HepG2 (cell line): Measurements from ENCODE around the gene SLC35F3. TPM values are rescaled to one million over a fixed set of nuclear protein-coding genes. Genes with fewer than 3 reads are reported as not detected.
A peak's percentile ranks its signal among the peaks of the same experiment; 100 is the strongest.

Experiments used
- ATAC-seq: fragments of 200-7000 bp; cut with Tn5 transposase; 3 replicates; pipeline ENCODE4 v1.9.1; 2020; ENCODE audit warnings: mild to moderate bottlenecking, moderate library complexity
- BruUV-seq: library from RNA; stranded (reverse); fragments of 400-500 nt; replicated peaks from 2 replicates; lab custom pipeline; 2021; lab: Mats Ljungman, UMichigan
- CTCF ChIA-PET: fragments of 300-600 bp; formaldehyde crosslinking; extraction: SDS; loops from one replicate; lab custom pipeline; 2021; ENCODE audit warnings: low total read pairs, inconsistent platforms, low intra/inter-chr PET ratio; lab: Yijun Ruan, JAX
- POLR2A ChIA-PET: fragments of 350-600 bp; sonication (Branson Sonifier 250); formaldehyde crosslinking; loops from one replicate; lab custom pipeline; 2020; ENCODE audit warnings: antibody characterized with exemption, inconsistent platforms; lab: Yijun Ruan, JAX
- DNase-seq: peaks from one replicate; pipeline ENCODE4 v3.0.0-alpha.2; 2015; ENCODE audit warnings: low spot score
- FAIRE-seq: peaks from 3 replicates; lab custom pipeline; 2011; peaks lifted over from hg19 to GRCh38; lab: Jason Lieb, UNC
- H2AFZ ChIP-seq: one replicate; pipeline ENCODE4 v1.6.1; 2011; ENCODE audit warnings: low read length, inconsistent platforms
- H3K27ac ChIP-seq: fragments of 300-600 bp; 3 replicates; pipeline ENCODE4 v1.8.0; 2011; ENCODE audit warnings: mixed run types, mild to moderate bottlenecking, mixed read lengths, low read length, inconsistent platforms; ENCODE audit not compliant: insufficient read depth; ENCODE audit errors: extremely low read length
- H3K27me3 ChIP-seq, 2 experiments: fragments of 200-600 bp in 1 of 2; 2 replicates in 1 of 2; 3 replicates in 1 of 2; pipeline versions ENCODE4 v1.6.0 to v1.8.0; 2011; ENCODE audit warnings: low read length in 2 of 2, mild to moderate bottlenecking in 2 of 2, moderate library complexity in 2 of 2, inconsistent platforms in 1 of 2; ENCODE audit not compliant: insufficient read depth in 2 of 2, control insufficient read depth in 1 of 2
- H3K36me3 ChIP-seq, 2 experiments: fragments of 200-600 bp in 1 of 2; replicated peaks in 1 of 2; 2 replicates in 1 of 2; 3 replicates in 1 of 2; pipeline versions ENCODE4 v1.5.1 to v1.8.0; 2011; ENCODE audit warnings: low read length in 2 of 2, inconsistent platforms in 1 of 2; ENCODE audit not compliant: insufficient read depth in 2 of 2, control insufficient read depth in 1 of 2
- H3K4me1 ChIP-seq: 2 replicates; pipeline ENCODE4 v1.5.1; 2012; ENCODE audit warnings: low read length, inconsistent platforms; ENCODE audit not compliant: insufficient read depth
- H3K4me2 ChIP-seq: 2 replicates; pipeline ENCODE4 v1.6.0; 2011; ENCODE audit warnings: low read depth, low read length, inconsistent platforms
- H3K4me3 ChIP-seq, 3 experiments: fragments of 200-600 bp in 1 of 3; sonication (generic), shearing (Covaris generic) in 1 of 3; replicated peaks in 1 of 3; 2 replicates each; pipeline ENCODE4 v1.5.1; 2011 to 2016; ENCODE audit warnings: low read length in 3 of 3, inconsistent platforms in 2 of 3, low read depth in 2 of 3, mild to moderate bottlenecking in 2 of 3, control low read depth in 1 of 3, mixed read lengths in 1 of 3; ENCODE audit not compliant: insufficient read depth in 1 of 3
- H3K79me2 ChIP-seq: one replicate; pipeline ENCODE4 v1.6.1; 2011; ENCODE audit warnings: low read length, inconsistent platforms; ENCODE audit not compliant: insufficient read depth
- H3K9ac ChIP-seq: 2 replicates; pipeline ENCODE4 v1.6.0; 2011; ENCODE audit warnings: mild to moderate bottlenecking, low read depth, low read length, inconsistent platforms; ENCODE audit not compliant: insufficient read depth
- H3K9me3 ChIP-seq: 2 replicates; pipeline ENCODE4 v1.5.1; 2012; ENCODE audit warnings: mild to moderate bottlenecking, low read length
- H4K20me1 ChIP-seq: 2 replicates; pipeline ENCODE4 v1.6.0; 2011; ENCODE audit warnings: inconsistent platforms, mild to moderate bottlenecking, low read length, moderate library complexity; ENCODE audit not compliant: insufficient read depth
- DNMT1 ChIP-seq: sonication (generic); formaldehyde crosslinking; IDR thresholded peaks from 2 replicates; pipeline ENCODE4 v1.5.1; 2020; ENCODE audit warnings: mild to moderate bottlenecking, missing genetic modification reagents
- GABPB1 ChIP-seq: IDR thresholded peaks from 2 replicates; pipeline ENCODE4 v1.6.1; 2016; ENCODE audit warnings: mild to moderate bottlenecking, missing genetic modification reagents, moderate library complexity, missing compliant biosample characterization
- PTBP1 ChIP-seq: fragments of 200-400 bp; formaldehyde crosslinking; IDR thresholded peaks from 2 replicates; pipeline ENCODE4 v1.6.1; 2018; ENCODE audit warnings: low read length, low read depth; ENCODE audit not compliant: poor library complexity, severe bottlenecking
- UBTF ChIP-seq: sonication (generic); formaldehyde crosslinking; IDR thresholded peaks from 2 replicates; pipeline ENCODE4 v1.4.0; 2020; ENCODE audit warnings: mild to moderate bottlenecking, missing genetic modification reagents
- ZNF263 ChIP-seq: sonication (generic); formaldehyde crosslinking; IDR thresholded peaks from 2 replicates; pipeline ENCODE4 v1.4.0; 2020; ENCODE audit warnings: missing genetic modification reagents
- ZNF510 ChIP-seq: sonication (generic); formaldehyde crosslinking; IDR thresholded peaks from 2 replicates; pipeline ENCODE4 v1.4.0; 2020; ENCODE audit warnings: low read depth, mild to moderate bottlenecking, missing genetic modification reagents
- ZNF564 ChIP-seq: sonication (generic); formaldehyde crosslinking; IDR thresholded peaks from 2 replicates; pipeline ENCODE4 v1.8.1; 2023; ENCODE audit warnings: mild to moderate bottlenecking, missing genetic modification reagents
- WGBS: methylation state at CpG from one replicate; pipeline ENCODE4 v1.1.6; 2017; ENCODE audit warnings: low lambda C conversion rate; 5-methylcytosine and 5-hydroxymethylcytosine counted together
- in situ Hi-C: cut with HindIII; loops from 2 replicates; pipeline ENCODE4 v1.10.0; 2017; ENCODE audit warnings: low pct_unique_long_range_greater_than_20kb; ENCODE audit not compliant: extremely low pct_ligation_motif_present
- intact Hi-C: fragments of 100-400 bp; cut with micrococcal nuclease; formaldehyde crosslinking; loops from one replicate; pipeline ENCODE4 v1.10.0; 2022; ENCODE audit not compliant: unreplicated experiment
- polyA plus RNA-seq, 8 experiments: library from polyadenylated mRNA; depleted of rRNA in 3 of 8; stranded (reverse) in 7 of 8; unstranded in 1 of 8; fragments of >200 nt; fragmentation: Illumina TruSeq in 4 of 8; extraction: Trizol in 4 of 8; gene quantifications; 2 replicates each; pipeline versions ENCODE4 v1.2.1 to v1.2.3, GENCODE V29; 2011 to 2016; ENCODE audit warnings: low read depth in 4 of 8, missing spikeins in 1 of 8, mixed read lengths in 1 of 8; ENCODE audit not compliant: insufficient read depth in 1 of 8
- total RNA-seq, 5 experiments: library from RNA; depleted of rRNA; stranded (reverse); fragments of >200 nt; fragmentation: Illumina TruSeq; extraction: Trizol; gene quantifications; 2 replicates each; pipeline ENCODE4 v1.2.3, GENCODE V29; 2016; ENCODE audit warnings: low read depth in 1 of 5
- TF ChIP-seq, protein P1 (sequence below): sonication (generic); formaldehyde crosslinking; IDR thresholded peaks from 2 replicates; pipeline ENCODE4 v1.8.1; 2023; ENCODE audit warnings: missing genetic modification reagents, inconsistent platforms, borderline replicate concordance
- TF ChIP-seq, protein P2 (sequence below): sonication (generic); formaldehyde crosslinking; IDR thresholded peaks from 2 replicates; pipeline ENCODE4 v1.5.1; 2020; ENCODE audit warnings: mild to moderate bottlenecking, missing genetic modification reagents, moderate library complexity
- TF ChIP-seq, protein P3 (sequence below): sonication (generic); formaldehyde crosslinking; IDR thresholded peaks from 2 replicates; pipeline ENCODE4 v1.5.0; 2020; ENCODE audit warnings: mild to moderate bottlenecking, missing genetic modification reagents, moderate library complexity

SLC35F3 gene
- total and polyA plus RNA-seq, 2 of the 13 experiments (the other 11 are each of a cell fraction or from before 2014, with no cell fraction given), result not detected

GRCh38 chr1:234214129-234214910 lies 309.8 kb downstream of the SLC35F3 start:
- H3K4me3 ChIP-seq, result peak overlapping the region; percentile 45 to 72 (median 46)
- no peak overlapping the region for H2AFZ ChIP-seq
- BruUV-seq, result no TSS peak
- in situ Hi-C loops (no loop called here), intact Hi-C loops (no loop called here)
- TF ChIP-seq, protein P1, sequence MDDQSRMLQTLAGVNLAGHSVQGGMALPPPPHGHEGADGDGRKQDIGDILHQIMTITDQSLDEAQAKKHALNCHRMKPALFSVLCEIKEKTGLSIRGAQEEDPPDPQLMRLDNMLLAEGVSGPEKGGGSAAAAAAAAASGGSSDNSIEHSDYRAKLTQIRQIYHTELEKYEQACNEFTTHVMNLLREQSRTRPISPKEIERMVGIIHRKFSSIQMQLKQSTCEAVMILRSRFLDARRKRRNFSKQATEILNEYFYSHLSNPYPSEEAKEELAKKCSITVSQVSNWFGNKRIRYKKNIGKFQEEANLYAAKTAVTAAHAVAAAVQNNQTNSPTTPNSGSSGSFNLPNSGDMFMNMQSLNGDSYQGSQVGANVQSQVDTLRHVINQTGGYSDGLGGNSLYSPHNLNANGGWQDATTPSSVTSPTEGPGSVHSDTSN (CRISPR knock-in tag), result no peak
- 0 out of 2 replicates have a peak, but pooled peaks have one; percentile 34 for TF ChIP-seq DNMT1 (CRISPR knock-in tag)
- peak; percentile 18; the same call in 1 of the 2 replicates for TF ChIP-seq ZNF564 (CRISPR knock-in tag)
- TF ChIP-seq PTBP1, result no peak
- TF ChIP-seq, protein P2, sequence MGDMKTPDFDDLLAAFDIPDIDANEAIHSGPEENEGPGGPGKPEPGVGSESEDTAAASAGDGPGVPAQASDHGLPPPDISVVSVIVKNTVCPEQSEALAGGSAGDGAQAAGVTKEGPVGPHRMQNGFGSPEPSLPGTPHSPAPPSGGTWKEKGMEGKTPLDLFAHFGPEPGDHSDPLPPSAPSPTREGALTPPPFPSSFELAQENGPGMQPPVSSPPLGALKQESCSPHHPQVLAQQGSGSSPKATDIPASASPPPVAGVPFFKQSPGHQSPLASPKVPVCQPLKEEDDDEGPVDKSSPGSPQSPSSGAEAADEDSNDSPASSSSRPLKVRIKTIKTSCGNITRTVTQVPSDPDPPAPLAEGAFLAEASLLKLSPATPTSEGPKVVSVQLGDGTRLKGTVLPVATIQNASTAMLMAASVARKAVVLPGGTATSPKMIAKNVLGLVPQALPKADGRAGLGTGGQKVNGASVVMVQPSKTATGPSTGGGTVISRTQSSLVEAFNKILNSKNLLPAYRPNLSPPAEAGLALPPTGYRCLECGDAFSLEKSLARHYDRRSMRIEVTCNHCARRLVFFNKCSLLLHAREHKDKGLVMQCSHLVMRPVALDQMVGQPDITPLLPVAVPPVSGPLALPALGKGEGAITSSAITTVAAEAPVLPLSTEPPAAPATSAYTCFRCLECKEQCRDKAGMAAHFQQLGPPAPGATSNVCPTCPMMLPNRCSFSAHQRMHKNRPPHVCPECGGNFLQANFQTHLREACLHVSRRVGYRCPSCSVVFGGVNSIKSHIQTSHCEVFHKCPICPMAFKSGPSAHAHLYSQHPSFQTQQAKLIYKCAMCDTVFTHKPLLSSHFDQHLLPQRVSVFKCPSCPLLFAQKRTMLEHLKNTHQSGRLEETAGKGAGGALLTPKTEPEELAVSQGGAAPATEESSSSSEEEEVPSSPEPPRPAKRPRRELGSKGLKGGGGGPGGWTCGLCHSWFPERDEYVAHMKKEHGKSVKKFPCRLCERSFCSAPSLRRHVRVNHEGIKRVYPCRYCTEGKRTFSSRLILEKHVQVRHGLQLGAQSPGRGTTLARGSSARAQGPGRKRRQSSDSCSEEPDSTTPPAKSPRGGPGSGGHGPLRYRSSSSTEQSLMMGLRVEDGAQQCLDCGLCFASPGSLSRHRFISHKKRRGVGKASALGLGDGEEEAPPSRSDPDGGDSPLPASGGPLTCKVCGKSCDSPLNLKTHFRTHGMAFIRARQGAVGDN, result peak; percentile 32
- no peak for TF ChIP-seq ZNF510 (CRISPR knock-in tag)
- peak; percentile 97 for TF ChIP-seq ZNF263
- TF ChIP-seq, protein P3, sequence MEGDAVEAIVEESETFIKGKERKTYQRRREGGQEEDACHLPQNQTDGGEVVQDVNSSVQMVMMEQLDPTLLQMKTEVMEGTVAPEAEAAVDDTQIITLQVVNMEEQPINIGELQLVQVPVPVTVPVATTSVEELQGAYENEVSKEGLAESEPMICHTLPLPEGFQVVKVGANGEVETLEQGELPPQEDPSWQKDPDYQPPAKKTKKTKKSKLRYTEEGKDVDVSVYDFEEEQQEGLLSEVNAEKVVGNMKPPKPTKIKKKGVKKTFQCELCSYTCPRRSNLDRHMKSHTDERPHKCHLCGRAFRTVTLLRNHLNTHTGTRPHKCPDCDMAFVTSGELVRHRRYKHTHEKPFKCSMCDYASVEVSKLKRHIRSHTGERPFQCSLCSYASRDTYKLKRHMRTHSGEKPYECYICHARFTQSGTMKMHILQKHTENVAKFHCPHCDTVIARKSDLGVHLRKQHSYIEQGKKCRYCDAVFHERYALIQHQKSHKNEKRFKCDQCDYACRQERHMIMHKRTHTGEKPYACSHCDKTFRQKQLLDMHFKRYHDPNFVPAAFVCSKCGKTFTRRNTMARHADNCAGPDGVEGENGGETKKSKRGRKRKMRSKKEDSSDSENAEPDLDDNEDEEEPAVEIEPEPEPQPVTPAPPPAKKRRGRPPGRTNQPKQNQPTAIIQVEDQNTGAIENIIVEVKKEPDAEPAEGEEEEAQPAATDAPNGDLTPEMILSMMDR (CRISPR knock-in tag), result peak; percentile 2; the same call in 1 of the 2 replicates
- TF ChIP-seq UBTF (CRISPR knock-in tag), result peak; percentile 84
- peak; percentile 18; the same call in 1 of the 2 replicates for TF ChIP-seq GABPB1 (CRISPR knock-in tag)
- H3K9ac ChIP-seq, result no peak overlapping the region
- ChIA-PET CTCF (no interaction called here), POLR2A (no interaction called here)
- no peaks in the 10 kb centered on the region; the same call in 1 of the 2 replicates for H3K9me3 ChIP-seq
- peak overlapping the region; percentile 87 for H3K4me2 ChIP-seq
- 0% methylated on average over 1 of the region's 69 CpGs for WGBS
- H4K20me1 ChIP-seq, result no peaks in the 10 kb centered on the region
- H3K27ac ChIP-seq, result no peak overlapping the region
- peaks cover 1 to 38% of the 10 kb centered on the region in 2 experiments; a peak in 3 of 5 replicates for H3K27me3 ChIP-seq
- H3K4me1 ChIP-seq, result peaks cover 14% of the 10 kb centered on the region; the same call in 1 of the 2 replicates
- no peaks in the 10 kb centered on the region for H3K79me2 ChIP-seq
- FAIRE-seq, result no peak
- ATAC-seq, result peak; percentile 83
- no peaks in the 10 kb centered on the region for H3K36me3 ChIP-seq
- no peak for DNase-seq
